A549 (cell line): ENCODE results near the gene EPB41L2. TPM values are rescaled to one million over a fixed set of nuclear protein-coding genes. Genes with fewer than 3 reads are reported as not detected.

ENCODE experiments used
- ATAC-seq, 2 experiments: fragments of 200-7000 bp in 1 of 2; fragments of >200 bp in 1 of 2; cut with Nextera tagmentation in 1 of 2; cut with Tn5 transposase in 1 of 2; 3 replicates each; pipeline versions ENCODE4 v1.8.0 to v1.9.1; 2018 to 2020; ENCODE audit warnings: mild to moderate bottlenecking in 1 of 2, moderate library complexity in 1 of 2
- CTCF ChIA-PET: fragments of 300-600 bp; sonication (Branson Sonifier 250); formaldehyde crosslinking; extraction: SDS; loops from one replicate; lab custom pipeline; 2021; ENCODE audit warnings: antibody characterized with exemption, inconsistent platforms; lab: Yijun Ruan, JAX
- POLR2A ChIA-PET: fragments of 350-600 bp; formaldehyde crosslinking; extraction: SDS; loops from one replicate; lab custom pipeline; 2021; ENCODE audit warnings: antibody characterized with exemption, inconsistent platforms; lab: Yijun Ruan, JAX
- DNase-seq, 2 experiments: peaks; one replicate each; pipeline versions ENCODE4 v3.0.0 to v3.0.0-alpha.2; 2011 to 2016; ENCODE audit warnings: low read depth in 1 of 2, low spot score in 1 of 2
- FAIRE-seq: peaks from 2 replicates; lab custom pipeline; 2011; peaks lifted over from hg19 to GRCh38; lab: Jason Lieb, UNC
- H3K27ac ChIP-seq, 2 experiments: fragments of >200 bp; sonication (Bioruptor Twin); formaldehyde crosslinking; 3 replicates each; pipeline ENCODE4 v1.5.1; 2016 to 2017
- H3K4me1 ChIP-seq: fragments of >200 bp; sonication (Bioruptor Twin); formaldehyde crosslinking; 3 replicates; pipeline ENCODE4 v1.6.1; 2016
- H3K4me2 ChIP-seq: fragments of >200 bp; sonication (Bioruptor Twin); formaldehyde crosslinking; 3 replicates; pipeline ENCODE4 v1.6.1; 2016
- H3K4me3 ChIP-seq: fragments of >200 bp; sonication (Bioruptor Twin); formaldehyde crosslinking; 3 replicates; pipeline ENCODE4 v1.5.1; 2016
- H3K9me3 ChIP-seq: fragments of >200 bp; sonication (Bioruptor Twin); formaldehyde crosslinking; 3 replicates; pipeline ENCODE4 v1.6.1; 2016
- CBX8 ChIP-seq: fragments of 200-600 bp; sonication (generic); IDR thresholded peaks from 2 replicates; pipeline ENCODE4 v1.6.1; 2016
- CHD2 ChIP-seq: fragments of 150-350 bp; IDR thresholded peaks from 2 replicates; pipeline ENCODE4 v1.6.1; 2014; ENCODE audit warnings: low read length; ENCODE audit not compliant: partially characterized antibody
- CHD4 ChIP-seq: fragments of 200-600 bp; sonication (generic); IDR thresholded peaks from 2 replicates; pipeline ENCODE4 v1.6.1; 2016; ENCODE audit warnings: antibody characterized with exemption, mild to moderate bottlenecking, borderline replicate concordance
- EHMT2 ChIP-seq: fragments of 200-600 bp; sonication (generic); IDR thresholded peaks from 2 replicates; pipeline ENCODE4 v1.6.1; 2016; ENCODE audit warnings: antibody characterized with exemption, low read depth, mild to moderate bottlenecking, moderate library complexity
- FOXS1 ChIP-seq: fragments of 250-450 bp; sonication (Bioruptor Pico); IDR thresholded peaks from 2 replicates; pipeline ENCODE4 v1.5.0; 2020; ENCODE audit warnings: mild to moderate bottlenecking, moderate library complexity
- GATA3 ChIP-seq: IDR thresholded peaks from 2 replicates; pipeline ENCODE4 v1.6.1; 2012; ENCODE audit warnings: borderline replicate concordance
- HDAC2 ChIP-seq: fragments of 200-600 bp; sonication (generic); IDR thresholded peaks from 2 replicates; pipeline ENCODE4 v1.6.1; 2016
- HEYL ChIP-seq: fragments of 250-450 bp; sonication (Bioruptor Pico); IDR thresholded peaks from 2 replicates; pipeline ENCODE4 v1.8.0; 2021; ENCODE audit warnings: mild to moderate bottlenecking, moderate library complexity
- HOXA7 ChIP-seq: fragments of 250-450 bp; sonication (Bioruptor Pico); IDR thresholded peaks from 2 replicates; pipeline ENCODE4 v1.5.0; 2020; ENCODE audit warnings: mild to moderate bottlenecking, moderate library complexity
- KDM5A ChIP-seq: fragments of 200-600 bp; sonication (generic); IDR thresholded peaks from 2 replicates; pipeline ENCODE4 v1.6.1; 2016; ENCODE audit warnings: antibody characterized with exemption, mild to moderate bottlenecking
- MAFK ChIP-seq: fragments of 450-650 bp; IDR thresholded peaks from 2 replicates; pipeline ENCODE4 v1.6.1; 2014; ENCODE audit not compliant: partially characterized antibody
- NPAS2 ChIP-seq: fragments of 250-450 bp; sonication (Bioruptor Pico); IDR thresholded peaks from 2 replicates; pipeline ENCODE4 v1.8.0; 2022; ENCODE audit warnings: mild to moderate bottlenecking, moderate library complexity, borderline replicate concordance
- NR3C1 ChIP-seq: fragments of >200 bp; sonication (Bioruptor Twin); formaldehyde crosslinking; IDR thresholded peaks from 3 replicates; pipeline ENCODE4 v1.6.1; 2017
- PHF8 ChIP-seq: fragments of 200-600 bp; sonication (generic); IDR thresholded peaks from 2 replicates; pipeline ENCODE4 v1.6.1; 2016; ENCODE audit warnings: low read depth, mild to moderate bottlenecking, antibody characterized with exemption, moderate library complexity, borderline replicate concordance
- POLR2AphosphoS2 ChIP-seq: conservative IDR thresholded peaks from 2 replicates; pipeline ENCODE4 v1.6.1; 2012; ENCODE audit warnings: low read length, improper control_type of control experiment, inconsistent platforms
- RNF2 ChIP-seq: fragments of 200-600 bp; sonication (generic); IDR thresholded peaks from 2 replicates; pipeline ENCODE4 v1.6.1; 2016; ENCODE audit warnings: low read depth, mild to moderate bottlenecking, antibody characterized with exemption, moderate library complexity, borderline replicate concordance
- ZC3H11A ChIP-seq: fragments of 450-650 bp; IDR thresholded peaks from 2 replicates; pipeline ENCODE4 v1.6.1; 2014; ENCODE audit warnings: antibody characterized with exemption, mild to moderate bottlenecking
- ZFP36 ChIP-seq: fragments of 450-650 bp; IDR thresholded peaks from 2 replicates; pipeline ENCODE4 v1.6.1; 2014; ENCODE audit warnings: borderline replicate concordance; ENCODE audit not compliant: partially characterized antibody
- WGBS: methylation state at CpG from one replicate; pipeline ENCODE4 v1.1.6; 2017; ENCODE audit errors: missing lambda C conversion rate; 5-methylcytosine and 5-hydroxymethylcytosine counted together
- polyA plus RNA-seq, 4 experiments: library from polyadenylated mRNA; depleted of rRNA in 3 of 4; stranded (reverse); fragments of >200 nt; fragmentation: RNase III in 1 of 4; extraction: RNeasy Plus Mini Kit Qiagen cat#74134 plus additional on column Dnase treatment in 1 of 4; gene quantifications; 2 replicates in 3 of 4; 3 replicates in 1 of 4; pipeline ENCODE4 v1.2.3, GENCODE V29; 2011 to 2017
- TF ChIP-seq, protein P1 (sequence below): IDR thresholded peaks from 2 replicates; pipeline ENCODE4 v1.6.1; 2012; ENCODE audit warnings: low read depth, borderline replicate concordance
- TF ChIP-seq, protein P2 (sequence below): fragments of >200 bp; sonication (Bioruptor Twin); formaldehyde crosslinking; IDR thresholded peaks from 2 replicates; pipeline ENCODE4 v1.6.1; 2016
- TF ChIP-seq, protein P3 (sequence below): fragments of 250-450 bp; sonication (Bioruptor Pico); IDR thresholded peaks from 2 replicates; pipeline ENCODE4 v1.5.0; 2021; ENCODE audit warnings: mild to moderate bottlenecking, moderate library complexity, borderline replicate concordance
- TF ChIP-seq, protein P4 (sequence below): IDR thresholded peaks from 2 replicates; pipeline ENCODE4 v1.6.1; 2012
- TF ChIP-seq, protein P5 (sequence below): fragments of >200 bp; sonication (Bioruptor Twin); formaldehyde crosslinking; IDR thresholded peaks from 3 replicates; pipeline ENCODE4 v1.5.1; 2016
- TF ChIP-seq, protein P6 (sequence below): fragments of >200 bp; sonication (Bioruptor Twin); formaldehyde crosslinking; IDR thresholded peaks from 3 replicates; pipeline ENCODE4 v1.6.1; 2016

The EPB41L2 gene
- polyA plus RNA-seq, 2 of the 4 experiments (the other 2 are of a cell fraction), result 42.9 to 50.3 TPM

DNA sequence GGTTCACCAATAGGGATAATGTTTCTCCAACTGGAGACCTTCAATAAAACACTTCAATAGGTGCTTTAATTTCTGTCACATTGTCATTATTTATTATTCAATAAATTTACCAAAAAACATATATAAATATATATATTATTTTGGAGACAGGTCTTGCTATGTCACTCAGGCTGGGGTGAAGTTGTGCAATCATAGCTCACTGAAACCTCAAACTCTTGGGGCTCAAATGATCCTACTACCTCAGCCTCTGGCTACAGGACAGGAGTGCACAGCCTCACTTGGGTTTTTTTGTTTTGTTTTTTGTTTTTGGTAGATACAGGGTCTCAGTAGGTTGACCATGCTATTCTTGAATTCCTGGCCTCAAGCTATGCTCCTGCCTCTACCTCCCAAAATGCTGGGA is 226.0 kb downstream of the EPB41L2 start (continued):
- TF ChIP-seq, protein P1, sequence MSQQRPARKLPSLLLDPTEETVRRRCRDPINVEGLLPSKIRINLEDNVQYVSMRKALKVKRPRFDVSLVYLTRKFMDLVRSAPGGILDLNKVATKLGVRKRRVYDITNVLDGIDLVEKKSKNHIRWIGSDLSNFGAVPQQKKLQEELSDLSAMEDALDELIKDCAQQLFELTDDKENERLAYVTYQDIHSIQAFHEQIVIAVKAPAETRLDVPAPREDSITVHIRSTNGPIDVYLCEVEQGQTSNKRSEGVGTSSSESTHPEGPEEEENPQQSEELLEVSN, result no peak
- TF ChIP-seq ZC3H11A (no peak), RNF2 (no peak), KDM5A (no peak)
- TF ChIP-seq, protein P2, sequence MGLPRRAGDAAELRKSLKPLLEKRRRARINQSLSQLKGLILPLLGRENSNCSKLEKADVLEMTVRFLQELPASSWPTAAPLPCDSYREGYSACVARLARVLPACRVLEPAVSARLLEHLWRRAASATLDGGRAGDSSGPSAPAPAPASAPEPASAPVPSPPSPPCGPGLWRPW, result no peak
- TF ChIP-seq, protein P3, sequence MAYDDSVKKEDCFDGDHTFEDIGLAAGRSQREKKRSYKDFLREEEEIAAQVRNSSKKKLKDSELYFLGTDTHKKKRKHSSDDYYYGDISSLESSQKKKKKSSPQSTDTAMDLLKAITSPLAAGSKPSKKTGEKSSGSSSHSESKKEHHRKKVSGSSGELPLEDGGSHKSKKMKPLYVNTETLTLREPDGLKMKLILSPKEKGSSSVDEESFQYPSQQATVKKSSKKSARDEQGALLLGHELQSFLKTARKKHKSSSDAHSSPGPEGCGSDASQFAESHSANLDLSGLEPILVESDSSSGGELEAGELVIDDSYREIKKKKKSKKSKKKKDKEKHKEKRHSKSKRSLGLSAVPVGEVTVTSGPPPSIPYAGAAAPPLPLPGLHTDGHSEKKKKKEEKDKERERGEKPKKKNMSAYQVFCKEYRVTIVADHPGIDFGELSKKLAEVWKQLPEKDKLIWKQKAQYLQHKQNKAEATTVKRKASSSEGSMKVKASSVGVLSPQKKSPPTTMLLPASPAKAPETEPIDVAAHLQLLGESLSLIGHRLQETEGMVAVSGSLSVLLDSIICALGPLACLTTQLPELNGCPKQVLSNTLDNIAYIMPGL (CRISPR knock-in tag), result no peak

DNA sequence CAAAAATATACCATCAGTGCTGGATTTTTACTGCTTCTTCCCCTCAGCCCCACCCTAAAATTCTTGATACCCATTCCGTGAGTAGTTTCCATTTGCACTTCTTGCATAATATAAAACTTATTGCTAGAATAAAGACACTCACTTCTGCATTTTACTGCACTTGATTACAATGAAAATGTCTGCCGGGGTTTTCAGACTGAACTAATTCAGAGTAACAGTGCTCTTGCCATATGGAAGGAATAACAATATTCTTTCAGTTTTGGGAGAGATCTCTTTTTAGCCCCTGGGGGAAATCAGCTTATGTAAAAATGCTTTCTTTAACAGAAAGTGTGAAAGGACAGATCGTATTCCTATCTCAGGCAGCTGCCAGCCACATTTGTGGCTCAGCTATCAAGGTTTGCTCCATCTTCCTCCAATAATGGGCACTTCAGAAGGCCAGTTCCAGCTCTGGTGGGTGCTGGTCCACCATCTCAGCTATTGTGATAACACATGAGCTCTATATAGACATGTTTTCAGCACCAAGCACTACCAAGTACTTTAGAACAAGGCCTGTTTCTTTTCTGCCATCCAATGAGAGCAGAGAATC is 226.9 kb downstream of the EPB41L2 start:
- WGBS, result 97% methylated on average over 3 of the region's 3 CpGs
- no peak overlapping the region for H3K4me2 ChIP-seq
- no peak overlapping the region for H3K4me3 ChIP-seq
- DNase-seq (no peak), FAIRE-seq (no peak), ATAC-seq (no peak)
- no peaks in the 10 kb centered on the region for H3K9me3 ChIP-seq
- TF ChIP-seq, protein P4, sequence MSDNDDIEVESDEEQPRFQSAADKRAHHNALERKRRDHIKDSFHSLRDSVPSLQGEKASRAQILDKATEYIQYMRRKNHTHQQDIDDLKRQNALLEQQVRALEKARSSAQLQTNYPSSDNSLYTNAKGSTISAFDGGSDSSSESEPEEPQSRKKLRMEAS, result no peak
- TF ChIP-seq POLR2AphosphoS2, result no peak
- TF ChIP-seq CHD4, result no peak
- TF ChIP-seq PHF8, result no peak
- TF ChIP-seq NPAS2, result no peak
- no peak for TF ChIP-seq HDAC2
- TF ChIP-seq NR3C1, result no peak
- TF ChIP-seq ZFP36, result no peak
- TF ChIP-seq FOXS1 (CRISPR knock-in tag), result no peak
- TF ChIP-seq HOXA7, result no peak
- TF ChIP-seq, protein P2, result no peak
- ChIA-PET POLR2A (no interaction called here), CTCF (no interaction called here)
- no peak overlapping the region for H3K27ac ChIP-seq
- no peaks in the 10 kb centered on the region for H3K4me1 ChIP-seq

DNA sequence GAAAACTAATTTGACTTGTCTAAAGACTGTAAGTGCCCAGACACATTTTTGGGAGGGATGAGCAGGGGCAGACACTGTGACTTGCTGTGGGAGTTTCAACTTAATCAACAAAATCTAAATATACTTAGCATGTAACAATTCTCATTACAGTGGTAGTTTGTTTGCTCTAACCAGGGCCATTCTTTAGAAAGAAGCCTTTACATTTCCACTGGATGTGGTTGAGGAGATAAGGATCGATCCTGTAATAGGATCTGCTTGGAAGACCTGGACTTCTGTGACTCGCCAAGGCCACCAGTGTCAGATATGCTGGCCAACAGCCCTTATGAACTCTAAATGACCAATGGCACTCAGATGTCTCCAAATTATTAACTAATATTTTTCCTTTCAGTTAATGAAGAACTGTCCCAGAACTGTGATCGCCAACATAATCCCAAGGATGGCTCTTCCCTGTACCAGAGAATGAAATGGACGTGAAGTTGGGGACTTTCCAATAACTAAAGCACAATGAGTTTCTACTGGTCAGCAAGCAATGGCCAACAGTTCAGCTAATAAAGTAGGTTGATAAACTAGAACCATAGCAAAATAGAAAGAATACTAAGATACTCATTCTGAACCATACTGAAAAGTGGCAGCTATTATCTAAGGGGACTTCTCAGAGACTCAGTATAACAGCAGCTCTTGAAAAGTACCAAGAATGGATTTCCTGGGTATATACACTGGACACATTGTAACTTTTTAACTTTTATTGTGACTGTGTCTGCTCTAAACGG is 228.4 kb downstream of the EPB41L2 start:
- Histone ChIP-seq H3K4me2 (no peak overlapping the region), H3K4me1 (no peaks in the 10 kb centered on the region), H3K9me3 (no peaks in the 10 kb centered on the region), H3K4me3 (no peak overlapping the region), H3K27ac (no peak overlapping the region)
- DNase-seq (no peak), FAIRE-seq (no peak), ATAC-seq (no peak)
- POLR2A ChIA-PET, result no interaction called here
- no peak for TF ChIP-seq GATA3
- WGBS, result 75% methylated on average over 5 of the region's 5 CpGs
- CTCF ChIA-PET, result no interaction called here

DNA sequence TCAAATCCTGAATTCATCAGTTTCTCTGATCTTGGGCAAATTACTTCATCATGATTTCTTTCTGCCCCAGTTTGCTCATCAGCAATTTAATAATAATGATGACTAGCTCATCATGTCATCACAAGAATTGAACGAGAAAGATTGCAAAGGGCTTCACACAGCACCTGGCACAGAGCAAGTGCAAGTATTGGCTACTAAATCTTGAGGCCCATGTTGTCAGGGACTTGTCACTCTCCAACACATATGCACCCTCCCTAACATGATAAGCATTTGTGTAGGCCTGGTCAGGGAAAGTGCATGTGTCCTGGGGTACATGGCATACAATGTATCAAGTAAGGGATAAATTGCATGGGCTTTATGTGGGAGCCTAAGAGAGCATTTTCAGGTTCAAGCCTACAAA is 229.5 kb downstream of the EPB41L2 start:
- Histone ChIP-seq H3K9me3 (no peaks in the 10 kb centered on the region), H3K4me2 (no peak overlapping the region), H3K4me3 (no peak overlapping the region), H3K4me1 (no peaks in the 10 kb centered on the region), H3K27ac (no peak overlapping the region)
- no peak for DNase-seq
- no peak for ATAC-seq
- ChIA-PET POLR2A (no interaction called here), CTCF (no interaction called here)
- FAIRE-seq, result no peak
- WGBS, result 39% methylated on average over 1 of the region's 1 CpG
- TF ChIP-seq MAFK (no peak), NPAS2 (no peak), CHD2 (no peak), RNF2 (no peak), CBX8 (no peak), HEYL (CRISPR knock-in tag) (no peak), HDAC2 (no peak), HOXA7 (no peak), EHMT2 (no peak), PHF8 (no peak)
- TF ChIP-seq, protein P2, result no peak
- TF ChIP-seq, protein P5, sequence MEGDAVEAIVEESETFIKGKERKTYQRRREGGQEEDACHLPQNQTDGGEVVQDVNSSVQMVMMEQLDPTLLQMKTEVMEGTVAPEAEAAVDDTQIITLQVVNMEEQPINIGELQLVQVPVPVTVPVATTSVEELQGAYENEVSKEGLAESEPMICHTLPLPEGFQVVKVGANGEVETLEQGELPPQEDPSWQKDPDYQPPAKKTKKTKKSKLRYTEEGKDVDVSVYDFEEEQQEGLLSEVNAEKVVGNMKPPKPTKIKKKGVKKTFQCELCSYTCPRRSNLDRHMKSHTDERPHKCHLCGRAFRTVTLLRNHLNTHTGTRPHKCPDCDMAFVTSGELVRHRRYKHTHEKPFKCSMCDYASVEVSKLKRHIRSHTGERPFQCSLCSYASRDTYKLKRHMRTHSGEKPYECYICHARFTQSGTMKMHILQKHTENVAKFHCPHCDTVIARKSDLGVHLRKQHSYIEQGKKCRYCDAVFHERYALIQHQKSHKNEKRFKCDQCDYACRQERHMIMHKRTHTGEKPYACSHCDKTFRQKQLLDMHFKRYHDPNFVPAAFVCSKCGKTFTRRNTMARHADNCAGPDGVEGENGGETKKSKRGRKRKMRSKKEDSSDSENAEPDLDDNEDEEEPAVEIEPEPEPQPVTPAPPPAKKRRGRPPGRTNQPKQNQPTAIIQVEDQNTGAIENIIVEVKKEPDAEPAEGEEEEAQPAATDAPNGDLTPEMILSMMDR, result no peak
- TF ChIP-seq, protein P6, sequence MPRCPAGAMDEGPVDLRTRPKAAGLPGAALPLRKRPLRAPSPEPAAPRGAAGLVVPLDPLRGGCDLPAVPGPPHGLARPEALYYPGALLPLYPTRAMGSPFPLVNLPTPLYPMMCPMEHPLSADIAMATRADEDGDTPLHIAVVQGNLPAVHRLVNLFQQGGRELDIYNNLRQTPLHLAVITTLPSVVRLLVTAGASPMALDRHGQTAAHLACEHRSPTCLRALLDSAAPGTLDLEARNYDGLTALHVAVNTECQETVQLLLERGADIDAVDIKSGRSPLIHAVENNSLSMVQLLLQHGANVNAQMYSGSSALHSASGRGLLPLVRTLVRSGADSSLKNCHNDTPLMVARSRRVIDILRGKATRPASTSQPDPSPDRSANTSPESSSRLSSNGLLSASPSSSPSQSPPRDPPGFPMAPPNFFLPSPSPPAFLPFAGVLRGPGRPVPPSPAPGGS, result no peak
